ENCODE results near the gene SAP25.

Gene SAP25

GRCh38 chr7:100598425-100598824 is 24.7 kb upstream of the SAP25 start:
- DNase-seq (ENCODE audit: low read depth in 2 of 3, low spot score in 1 of 3): no peak

- no peak for DNase-seq (ENCODE audit: low read depth in 2 of 3, low spot score in 1 of 3)
Observed at GRCh38 chr7:100595188-100595587, 21.5 kb upstream of the SAP25 start.

- DNase-seq (ENCODE audit: low read depth in 2 of 3, low spot score in 1 of 3): no peak
Observed at GRCh38 chr7:100591596-100591995, 17.9 kb upstream of the SAP25 start.

GRCh38 chr7:100590077-100590737 is 16.5 kb upstream of the SAP25 start:
- no peak for DNase-seq (ENCODE audit: low read depth in 2 of 3, low spot score in 1 of 3)

- DNase-seq (ENCODE audit: low read depth in 2 of 3, low spot score in 1 of 3): no peak
Observed at GRCh38 chr7:100589341-100589947, 15.7 kb upstream of the SAP25 start.

GRCh38 chr7:100588438-100588837 is 14.7 kb upstream of the SAP25 start:
- no peak for DNase-seq (ENCODE audit: low read depth in 2 of 3, low spot score in 1 of 3)

- peak; percentile 99 to 100 (median 99) for DNase-seq (ENCODE audit: low read depth in 2 of 3, low spot score in 1 of 3)
Observed at GRCh38 chr7:100586266-100587025, 12.7 kb upstream of the SAP25 start, which contains the start of gene FBXO24. TSS of gene FBXO24 (plus strand) at chr7:100586328. CDS start at chr7:100586626, 298 bp downstream.

- DNase-seq (ENCODE audit: low read depth in 2 of 3, low spot score in 1 of 3): peak in 1 of 3 donors; percentile 46
Observed at GRCh38 chr7:100585511-100586265, 12.0 kb upstream of the SAP25 start, which contains the start of gene LRCH4. TSS of gene LRCH4 (minus strand) at chr7:100586129. CDS start at chr7:100586100, 29 bp downstream.

- no peak for DNase-seq (ENCODE audit: low read depth in 2 of 3, low spot score in 1 of 3)
Observed at GRCh38 chr7:100584683-100585510, 11.2 kb upstream of the SAP25 start.

GRCh38 chr7:100584054-100584682 is 10.5 kb upstream of the SAP25 start:
- DNase-seq (ENCODE audit: low read depth in 2 of 3, low spot score in 1 of 3): no peak

GRCh38 chr7:100583132-100584053 is 9.7 kb upstream of the SAP25 start:
- DNase-seq (ENCODE audit: low read depth in 2 of 3, low spot score in 1 of 3): peak; percentile 60 to 63 (median 61)

GRCh38 chr7:100582650-100583049 is 8.9 kb upstream of the SAP25 start:
- DNase-seq (ENCODE audit: low read depth in 2 of 3, low spot score in 1 of 3): no peak

- no peak for DNase-seq (ENCODE audit: low read depth in 2 of 3, low spot score in 1 of 3)
Observed at GRCh38 chr7:100582041-100582579, 8.4 kb upstream of the SAP25 start.

- DNase-seq (ENCODE audit: low read depth in 2 of 3, low spot score in 1 of 3): no peak
Observed at GRCh38 chr7:100580466-100581283, 7.0 kb upstream of the SAP25 start.

- no peak for DNase-seq (ENCODE audit: low read depth in 2 of 3, low spot score in 1 of 3)
Observed at GRCh38 chr7:100578246-100579183, 4.8 kb upstream of the SAP25 start.

GRCh38 chr7:100577507-100577906 is 3.8 kb upstream of the SAP25 start:
- no peak for DNase-seq (ENCODE audit: low read depth in 2 of 3, low spot score in 1 of 3)

- no peak for DNase-seq (ENCODE audit: low read depth in 2 of 3, low spot score in 1 of 3)
Observed at GRCh38 chr7:100577103-100577502, 3.4 kb upstream of the SAP25 start.
